K562 (cell line): ENCODE data around the gene PPOX. TPM values are rescaled to one million over a fixed set of nuclear protein-coding genes. Genes with fewer than 3 reads are reported as not detected.
A peak's percentile ranks its signal among the peaks of the same experiment; 100 is the strongest.

Experiments
- GATAD2A ChIP-seq: fragments of 450-650 bp; IDR thresholded peaks from 2 replicates; pipeline ENCODE4 v1.6.1; 2017
- KDM2B ChIP-seq: fragments of 250-450 bp; sonication (Bioruptor Pico); IDR thresholded peaks from 2 replicates; pipeline ENCODE4 v1.8.0; 2021; ENCODE audit warnings: mild to moderate bottlenecking, moderate library complexity
- MGA ChIP-seq: fragments of 450-650 bp; IDR thresholded peaks from 2 replicates; pipeline ENCODE4 v1.6.1; 2016; ENCODE audit warnings: mild to moderate bottlenecking, moderate library complexity
- SMARCE1 ChIP-seq: fragments of 450-650 bp; IDR thresholded peaks from 2 replicates; pipeline ENCODE4 v1.7.1; 2016; ENCODE audit warnings: mild to moderate bottlenecking
- ZNF707 ChIP-seq: fragments of 250-450 bp; sonication (Bioruptor Pico); conservative IDR thresholded peaks from 2 replicates; pipeline ENCODE4 v1.8.0; 2022; ENCODE audit warnings: inconsistent platforms, mild to moderate bottlenecking, moderate library complexity
- polyA plus RNA-seq, 8 experiments: library from polyadenylated mRNA; depleted of rRNA in 4 of 8; stranded (reverse) in 5 of 8; unstranded in 3 of 8; fragments of >200 nt; fragmentation: Nextera tagmentation in 2 of 8; fragmentation: Illumina TruSeq in 1 of 8; extraction: Ambion mirVana in 2 of 8; extraction: Trizol in 1 of 8; gene quantifications; 2 replicates each; pipeline versions ENCODE4 v1.2.1 to v1.2.3, GENCODE V29; 2011 to 2014; ENCODE audit warnings: inconsistent platforms in 1 of 8, missing spikeins in 1 of 8
- total RNA-seq, 7 experiments: library from RNA; depleted of rRNA in 6 of 7; stranded (reverse); fragments of >200 nt in 6 of 7; fragmentation: Illumina TruSeq in 2 of 7; extraction: Trizol in 2 of 7; gene quantifications; 2 replicates each; pipeline versions ENCODE4 v1.2.1 to v1.2.3, GENCODE V29; 2011 to 2021; ENCODE audit warnings: low replicate concordance in 1 of 7
- TF ChIP-seq, protein P1 (sequence below): sonication (generic); formaldehyde crosslinking; IDR thresholded peaks from 2 replicates; pipeline ENCODE4 v1.8.0; 2022; ENCODE audit warnings: mild to moderate bottlenecking, missing genetic modification reagents

Gene PPOX
- total and polyA plus RNA-seq, 9 of the 15 experiments (the other 6 are each of a cell fraction or from before 2014, with no cell fraction given) = 17.0 to 57.1 (median 38.9) TPM

GRCh38 chr1:161131523-161132409 lies 34.5 kb upstream of the PPOX start (continued):
- TF ChIP-seq MGA (peak; percentile 66; the same call in 1 of the 2 replicates), GATAD2A (peak; percentile 44; the same call in 1 of the 2 replicates), KDM2B (no peak), ZNF707 (CRISPR knock-in tag) (no peak), SMARCE1 (peak; percentile 70)
- TF ChIP-seq, protein P1, sequence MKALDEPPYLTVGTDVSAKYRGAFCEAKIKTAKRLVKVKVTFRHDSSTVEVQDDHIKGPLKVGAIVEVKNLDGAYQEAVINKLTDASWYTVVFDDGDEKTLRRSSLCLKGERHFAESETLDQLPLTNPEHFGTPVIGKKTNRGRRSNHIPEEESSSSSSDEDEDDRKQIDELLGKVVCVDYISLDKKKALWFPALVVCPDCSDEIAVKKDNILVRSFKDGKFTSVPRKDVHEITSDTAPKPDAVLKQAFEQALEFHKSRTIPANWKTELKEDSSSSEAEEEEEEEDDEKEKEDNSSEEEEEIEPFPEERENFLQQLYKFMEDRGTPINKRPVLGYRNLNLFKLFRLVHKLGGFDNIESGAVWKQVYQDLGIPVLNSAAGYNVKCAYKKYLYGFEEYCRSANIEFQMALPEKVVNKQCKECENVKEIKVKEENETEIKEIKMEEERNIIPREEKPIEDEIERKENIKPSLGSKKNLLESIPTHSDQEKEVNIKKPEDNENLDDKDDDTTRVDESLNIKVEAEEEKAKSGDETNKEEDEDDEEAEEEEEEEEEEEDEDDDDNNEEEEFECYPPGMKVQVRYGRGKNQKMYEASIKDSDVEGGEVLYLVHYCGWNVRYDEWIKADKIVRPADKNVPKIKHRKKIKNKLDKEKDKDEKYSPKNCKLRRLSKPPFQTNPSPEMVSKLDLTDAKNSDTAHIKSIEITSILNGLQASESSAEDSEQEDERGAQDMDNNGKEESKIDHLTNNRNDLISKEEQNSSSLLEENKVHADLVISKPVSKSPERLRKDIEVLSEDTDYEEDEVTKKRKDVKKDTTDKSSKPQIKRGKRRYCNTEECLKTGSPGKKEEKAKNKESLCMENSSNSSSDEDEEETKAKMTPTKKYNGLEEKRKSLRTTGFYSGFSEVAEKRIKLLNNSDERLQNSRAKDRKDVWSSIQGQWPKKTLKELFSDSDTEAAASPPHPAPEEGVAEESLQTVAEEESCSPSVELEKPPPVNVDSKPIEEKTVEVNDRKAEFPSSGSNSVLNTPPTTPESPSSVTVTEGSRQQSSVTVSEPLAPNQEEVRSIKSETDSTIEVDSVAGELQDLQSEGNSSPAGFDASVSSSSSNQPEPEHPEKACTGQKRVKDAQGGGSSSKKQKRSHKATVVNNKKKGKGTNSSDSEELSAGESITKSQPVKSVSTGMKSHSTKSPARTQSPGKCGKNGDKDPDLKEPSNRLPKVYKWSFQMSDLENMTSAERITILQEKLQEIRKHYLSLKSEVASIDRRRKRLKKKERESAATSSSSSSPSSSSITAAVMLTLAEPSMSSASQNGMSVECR (CRISPR knock-in tag) = peak; percentile 40
